ENCODE results near the gene LEPR.
"Not testable (repeated sequence)": the region's sequence is repeated elsewhere in the genome, so short reads cannot be mapped to it uniquely, and the experiment has no call there.

LEPR gene

DNA sequence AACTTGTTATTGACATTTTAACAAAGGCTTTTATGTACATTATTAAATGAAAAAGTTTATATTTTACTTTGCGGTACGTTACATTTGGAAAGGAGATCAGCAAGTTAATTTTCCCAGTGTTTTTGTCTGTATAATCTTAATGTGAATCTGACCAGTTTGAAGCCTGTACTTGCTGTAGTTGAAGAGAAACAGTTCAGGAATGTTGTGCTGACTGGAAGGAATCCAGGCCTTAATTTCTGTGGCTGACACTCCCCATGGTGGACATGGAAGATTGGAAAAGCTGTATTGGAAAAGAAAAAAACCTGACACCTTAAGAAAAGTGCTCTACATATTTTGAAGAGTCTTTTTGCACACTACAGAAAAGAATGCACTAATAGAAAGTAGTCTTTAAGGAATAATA, 15.5 kb downstream of the LEPR start:
- no peak for DNase-seq (ENCODE audit: low read depth in 2 of 2)

DNA sequence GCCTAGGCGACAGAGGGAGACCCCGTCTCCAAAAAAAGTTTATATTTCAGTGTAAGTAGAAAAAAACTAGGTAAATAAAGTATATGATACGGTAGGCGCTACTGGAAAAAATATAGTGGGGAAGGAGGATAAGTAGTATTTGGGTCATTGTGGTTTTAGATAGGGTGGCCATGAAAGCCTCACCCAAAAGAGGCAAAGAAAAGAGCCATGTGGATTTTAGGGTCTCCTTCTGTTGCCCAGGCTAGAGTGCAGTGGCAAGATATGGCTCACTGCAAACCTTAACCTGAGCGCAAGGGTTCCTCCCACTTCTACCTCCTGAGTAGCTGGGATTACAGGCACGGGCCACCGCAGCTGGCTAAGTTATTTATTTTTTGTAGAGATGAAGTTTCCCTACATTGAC, 17.1 kb downstream of the LEPR start:
- no peak for DNase-seq (ENCODE audit: low read depth in 2 of 2)

GRCh38 chr1:65440322-65440900, 19.9 kb downstream of the LEPR start:
- DNase-seq (ENCODE audit: low read depth in 2 of 2), result no peak

DNA sequence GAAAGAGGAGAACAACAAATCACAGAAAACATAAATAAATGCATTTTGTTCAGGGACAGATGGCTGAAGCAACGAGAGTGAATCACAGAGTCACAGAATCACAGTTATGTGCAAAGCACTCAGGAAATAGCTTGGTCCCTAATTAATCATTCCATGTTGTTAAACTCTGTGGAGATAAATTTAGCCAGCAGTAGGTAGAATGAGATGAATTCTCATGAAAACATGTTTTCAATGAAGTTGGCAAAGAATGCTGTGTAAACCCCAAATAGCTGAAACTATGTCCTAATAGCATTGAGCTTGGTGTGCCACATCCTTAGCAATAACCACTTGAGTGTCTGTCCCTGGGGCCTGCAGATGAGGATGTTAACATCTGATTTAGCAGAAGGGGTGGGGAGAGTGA, 20.4 kb downstream of the LEPR start:
- no peak for DNase-seq (ENCODE audit: low read depth in 2 of 2)

GRCh38 chr1:65441464-65441863, 21.0 kb downstream of the LEPR start:
- no peak for DNase-seq (ENCODE audit: low read depth in 2 of 2)

DNA sequence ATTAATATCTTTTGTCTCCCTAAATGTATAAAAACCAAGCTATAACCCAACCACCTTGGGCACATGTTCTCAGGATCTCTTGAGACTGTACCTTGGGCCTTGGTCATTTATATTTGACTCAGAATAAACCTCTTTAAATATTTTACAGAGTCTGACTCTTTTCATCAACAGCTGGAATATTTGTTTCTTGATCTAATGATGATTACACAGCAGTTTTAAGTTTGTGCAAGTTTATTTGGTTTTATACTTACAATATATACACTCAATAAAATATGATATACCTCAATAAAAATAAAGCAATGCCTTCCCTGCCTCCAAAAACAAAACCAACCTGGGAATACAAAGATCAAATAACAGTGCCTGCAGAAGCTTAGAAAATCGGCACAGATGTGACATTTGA, 22.0 kb downstream of the LEPR start:
- no peak for DNase-seq (ENCODE audit: low read depth in 2 of 2)

DNA sequence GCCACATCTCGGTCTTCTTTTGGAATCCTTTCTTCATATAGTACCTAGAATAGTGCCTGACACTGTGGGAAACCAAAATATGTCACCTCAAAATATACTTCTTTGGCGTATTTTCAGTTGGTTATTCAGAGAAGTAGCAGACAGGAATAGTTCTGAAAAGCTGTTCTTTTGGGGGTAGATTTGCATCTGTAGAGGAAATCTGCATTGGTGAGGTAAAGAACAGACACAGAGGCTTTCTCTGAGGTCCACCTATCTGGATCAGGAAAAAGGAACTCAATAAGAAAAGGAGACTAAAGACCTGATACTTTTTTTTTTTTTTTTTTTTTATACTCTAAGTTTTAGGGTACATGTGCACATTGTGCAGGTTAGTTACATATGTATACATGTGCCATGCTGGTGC, 23.2 kb downstream of the LEPR start:
- DNase-seq (ENCODE audit: low read depth in 2 of 2), result no peak

DNA sequence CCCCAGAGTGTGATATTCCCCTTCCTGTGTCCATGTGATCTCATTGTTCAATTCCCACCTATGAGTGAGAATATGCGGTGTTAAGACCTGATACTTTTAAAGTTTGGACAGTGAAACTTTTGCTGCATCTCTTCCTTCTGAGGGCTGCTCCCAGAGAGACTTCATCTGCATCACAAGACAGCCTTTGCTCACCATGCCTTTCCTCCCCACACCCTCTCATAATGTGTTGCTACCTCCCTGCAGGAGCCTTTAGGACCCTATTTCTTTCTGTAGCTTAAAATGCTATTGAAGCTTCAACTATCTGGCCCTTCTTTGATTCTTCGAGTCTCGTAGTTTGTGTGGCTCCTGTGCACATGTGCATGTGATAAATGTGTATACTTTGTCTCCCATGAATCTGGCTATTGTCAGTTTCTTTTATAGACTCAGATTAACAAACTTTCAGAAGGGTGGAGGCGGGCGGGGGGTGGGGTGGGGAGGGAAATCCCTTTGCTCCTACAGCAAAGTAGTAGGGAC, 23.7 kb downstream of the LEPR start:
- DNase-seq (ENCODE audit: low read depth in 2 of 2), result no peak

DNA sequence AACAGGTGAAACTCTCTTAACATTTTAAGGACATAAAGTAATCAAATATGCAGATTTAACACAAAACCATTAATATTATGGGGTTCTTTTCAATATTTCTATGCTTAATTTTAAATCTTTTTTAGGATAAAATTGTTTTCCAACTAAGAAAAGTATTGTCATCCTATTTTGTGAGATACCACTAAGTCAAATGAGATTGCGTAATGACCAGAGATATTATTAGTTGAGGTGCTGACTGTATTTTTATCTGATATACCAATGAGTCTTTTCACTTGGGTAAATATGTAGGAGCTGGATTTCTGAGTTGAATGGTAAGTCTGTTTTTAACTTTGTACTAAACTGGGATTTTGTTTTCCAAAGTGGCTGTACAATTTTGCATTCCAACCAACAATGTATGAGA, 25.4 kb downstream of the LEPR start:
- DNase-seq (ENCODE audit: low read depth in 2 of 2), result no peak

- DNase-seq (ENCODE audit: low read depth in 2 of 2), result no peak
These were observed 28.9 kb downstream of the LEPR start for GRCh38 chr1:65449214-65449823.

- DNase-seq (ENCODE audit: low read depth in 2 of 2), result not testable (repeated sequence)
These were observed 35.2 kb downstream of the LEPR start for GRCh38 chr1:65455678-65456077.

DNA sequence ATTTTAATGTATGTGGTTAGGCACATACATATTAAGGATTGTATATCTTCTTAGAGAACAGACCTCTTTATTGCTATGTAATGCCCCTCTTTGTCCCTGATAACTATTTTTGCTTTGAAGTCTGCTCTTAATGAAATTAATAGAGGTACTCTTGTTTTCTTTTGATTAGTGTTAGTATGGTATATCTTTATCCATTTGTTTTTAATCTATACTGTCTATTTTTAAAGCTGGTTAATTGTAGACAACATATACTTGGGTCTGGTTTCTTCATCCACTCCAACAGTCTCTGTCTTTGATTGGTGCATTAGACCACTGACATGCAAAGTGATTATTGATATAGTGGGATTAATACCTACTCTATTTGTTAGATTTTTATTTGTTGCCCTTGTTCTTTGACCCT, 36.0 kb downstream of the LEPR start:
- DNase-seq (ENCODE audit: low read depth in 2 of 2), result no peak

GRCh38 chr1:65457868-65458267, 37.4 kb downstream of the LEPR start:
- DNase-seq (ENCODE audit: low read depth in 2 of 2), result no peak

DNA sequence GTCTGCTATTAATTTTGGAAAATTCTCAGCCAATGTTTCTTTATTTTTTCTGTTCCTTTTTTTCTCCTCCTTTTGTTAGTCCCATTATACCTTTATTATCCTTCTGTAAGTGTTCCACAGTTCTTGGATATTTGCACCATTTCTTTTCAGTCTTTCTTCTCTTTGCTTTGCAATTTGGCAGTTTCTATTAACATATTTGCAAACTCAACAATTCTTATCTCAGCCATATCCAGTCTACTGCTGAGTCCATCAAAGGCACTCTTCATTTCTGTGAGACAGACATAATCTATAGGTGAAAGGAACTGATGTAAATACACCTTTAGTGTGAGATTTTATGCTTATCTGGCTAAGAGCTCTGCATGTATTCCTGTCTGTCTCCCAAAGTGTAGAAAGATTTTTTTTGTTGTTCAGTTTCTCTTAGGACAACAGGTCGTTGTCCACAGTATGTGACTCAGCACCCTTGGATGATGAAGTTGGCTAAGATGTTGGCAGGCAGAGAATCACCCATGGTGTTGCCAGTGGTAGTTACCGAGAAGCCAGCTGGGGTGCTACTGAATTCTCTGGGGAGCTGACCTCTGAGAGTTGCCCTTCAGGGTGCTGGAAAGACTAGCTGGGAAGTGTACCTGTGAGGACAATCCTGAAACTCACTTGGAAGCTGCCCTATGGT, 38.4 kb downstream of the LEPR start:
- DNase-seq (ENCODE audit: low read depth in 2 of 2), result no peak

DNA sequence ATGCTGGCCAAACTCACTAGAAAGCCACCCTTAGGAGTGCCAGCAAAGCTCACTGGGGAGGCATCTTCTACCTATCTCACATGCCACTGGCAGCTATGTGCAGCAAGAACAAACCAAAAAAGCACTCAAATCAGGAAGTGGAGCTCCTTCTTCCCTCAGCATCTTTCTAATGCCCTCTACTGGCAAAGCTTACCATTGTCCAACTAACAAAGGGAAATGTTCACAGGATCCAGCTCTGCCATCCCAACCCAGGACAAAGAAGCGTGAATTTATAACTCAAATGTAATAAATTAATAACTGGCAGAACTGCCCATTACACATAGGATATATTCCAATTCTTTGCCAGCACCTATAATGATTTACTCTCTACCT, 38.9 kb downstream of the LEPR start:
- DNase-seq (ENCODE audit: low read depth in 2 of 2), result no peak

- DNase-seq (ENCODE audit: low read depth in 2 of 2), result not testable (repeated sequence)
These were observed 45.4 kb downstream of the LEPR start for GRCh38 chr1:65465837-65466236.

- DNase-seq (ENCODE audit: low read depth in 2 of 2), result no peak
These were observed 47.1 kb downstream of the LEPR start for GRCh38 chr1:65467536-65467935.

DNA sequence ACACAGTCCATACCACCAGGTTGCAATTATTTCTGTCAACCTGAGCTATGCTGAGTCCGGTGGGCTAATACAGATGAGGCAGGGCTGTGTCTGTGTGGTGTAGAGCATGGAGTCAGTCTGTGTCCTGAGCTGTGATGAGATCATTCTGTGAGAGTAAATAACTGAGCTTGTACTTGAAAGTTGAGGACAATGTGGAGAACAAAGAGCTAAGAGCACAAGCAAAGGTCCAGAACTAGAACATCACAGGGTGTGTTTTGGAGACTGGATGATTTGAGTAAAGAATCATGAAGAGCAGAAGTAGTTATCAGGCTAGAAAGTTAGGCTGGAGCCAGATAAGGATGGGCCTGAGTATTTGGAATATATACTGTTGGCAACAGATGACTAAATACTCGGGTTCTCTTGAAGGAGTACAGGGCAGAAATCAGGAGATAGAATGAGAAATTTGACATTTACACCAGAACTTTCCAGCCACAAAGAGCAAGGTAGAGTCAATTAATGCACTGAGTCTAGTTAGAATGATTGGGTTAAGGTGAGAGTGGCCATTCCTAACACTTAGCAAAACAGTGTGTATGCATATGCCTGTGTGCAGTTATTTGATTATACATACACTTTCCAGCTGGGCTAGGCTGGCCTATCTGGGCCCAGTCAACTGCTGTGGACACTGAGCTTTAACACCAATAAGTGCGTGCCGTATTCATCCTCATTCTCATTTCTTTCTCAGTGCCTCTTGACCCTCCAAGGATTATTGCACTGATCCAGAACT, 48.8 kb downstream of the LEPR start:
- no peak for DNase-seq (ENCODE audit: low read depth in 2 of 2)

DNA sequence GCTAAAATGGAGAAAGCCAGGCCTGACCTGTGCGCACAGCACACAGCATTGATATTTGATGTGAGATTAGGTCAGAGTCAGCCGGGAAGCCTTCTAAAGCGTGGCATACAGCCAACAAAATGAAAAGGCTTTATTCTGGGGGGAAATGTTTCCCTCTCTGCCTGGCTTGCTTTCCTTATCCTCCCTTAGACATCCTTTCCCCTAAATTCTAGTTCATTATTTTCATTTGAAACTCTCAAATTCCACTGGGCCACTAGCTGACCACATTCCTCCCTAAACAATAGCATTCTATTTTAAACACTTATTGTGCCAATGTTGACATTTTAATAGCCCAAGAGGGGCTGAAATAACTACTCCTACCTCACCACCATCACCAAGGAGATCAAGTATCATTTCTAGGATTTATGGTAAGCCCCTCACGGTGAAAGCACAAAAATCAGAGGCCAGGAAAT, 49.4 kb downstream of the LEPR start:
- no peak for DNase-seq (ENCODE audit: low read depth in 2 of 2)

Measured in stimulated activated CD4-positive, alpha-beta T cell treated with anti-CD3 and anti-CD28 coated beads, Interleukin-1b, Interleukin-23, amount 100 ng/mL, for 4 hours (primary cell).